ENCODE data around the gene STYXL2.

Gene STYXL2

DNA sequence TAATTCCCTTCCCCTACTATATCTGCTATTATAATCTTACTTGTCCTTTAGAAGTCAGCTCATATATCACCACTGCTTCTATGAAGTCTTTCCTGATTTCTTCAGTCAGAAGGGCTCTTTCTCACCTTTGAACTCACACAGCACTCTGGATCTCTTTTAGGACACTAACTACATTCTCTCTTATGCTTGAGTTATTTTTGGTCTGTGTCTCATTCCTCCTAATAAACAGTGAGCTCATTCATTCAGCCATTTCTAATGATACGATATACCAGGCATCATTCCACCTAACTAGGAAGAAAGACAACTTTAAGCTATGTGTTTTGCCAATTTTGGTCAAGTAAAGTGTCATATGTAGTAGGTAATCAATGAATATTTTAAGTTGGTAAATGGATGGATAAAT lies 1.2 kb upstream of the STYXL2 start:
- no peaks in the 10 kb centered on the region for H3K9me3 ChIP-seq
- no peaks in the 10 kb centered on the region for H3K36me3 ChIP-seq
- H3K4me1 ChIP-seq (ENCODE audit: control insufficient read depth in 1 of 2, insufficient read depth in 1 of 2, low read depth in 1 of 2, low read length in 1 of 2): no peaks in the 10 kb centered on the region
- H3K4me3 ChIP-seq (ENCODE audit: low read depth in 1 of 2, low read length in 1 of 2): no peak overlapping the region
- no peak overlapping the region for H3K27ac ChIP-seq
- no peaks in the 10 kb centered on the region for H3K27me3 ChIP-seq
- TF ChIP-seq, protein P1, sequence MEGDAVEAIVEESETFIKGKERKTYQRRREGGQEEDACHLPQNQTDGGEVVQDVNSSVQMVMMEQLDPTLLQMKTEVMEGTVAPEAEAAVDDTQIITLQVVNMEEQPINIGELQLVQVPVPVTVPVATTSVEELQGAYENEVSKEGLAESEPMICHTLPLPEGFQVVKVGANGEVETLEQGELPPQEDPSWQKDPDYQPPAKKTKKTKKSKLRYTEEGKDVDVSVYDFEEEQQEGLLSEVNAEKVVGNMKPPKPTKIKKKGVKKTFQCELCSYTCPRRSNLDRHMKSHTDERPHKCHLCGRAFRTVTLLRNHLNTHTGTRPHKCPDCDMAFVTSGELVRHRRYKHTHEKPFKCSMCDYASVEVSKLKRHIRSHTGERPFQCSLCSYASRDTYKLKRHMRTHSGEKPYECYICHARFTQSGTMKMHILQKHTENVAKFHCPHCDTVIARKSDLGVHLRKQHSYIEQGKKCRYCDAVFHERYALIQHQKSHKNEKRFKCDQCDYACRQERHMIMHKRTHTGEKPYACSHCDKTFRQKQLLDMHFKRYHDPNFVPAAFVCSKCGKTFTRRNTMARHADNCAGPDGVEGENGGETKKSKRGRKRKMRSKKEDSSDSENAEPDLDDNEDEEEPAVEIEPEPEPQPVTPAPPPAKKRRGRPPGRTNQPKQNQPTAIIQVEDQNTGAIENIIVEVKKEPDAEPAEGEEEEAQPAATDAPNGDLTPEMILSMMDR (IDR thresholded peaks at IDR 0.05): no peak

- TF ChIP-seq, protein P1 (IDR thresholded peaks at IDR 0.05): no peak
- H3K9me3 ChIP-seq: no peaks in the 10 kb centered on the region
- no peaks in the 10 kb centered on the region for H3K27me3 ChIP-seq
- H3K27ac ChIP-seq: no peak overlapping the region
- no peak overlapping the region for H3K4me3 ChIP-seq (ENCODE audit: low read depth in 1 of 2, low read length in 1 of 2)
- no peaks in the 10 kb centered on the region for H3K36me3 ChIP-seq
- no peaks in the 10 kb centered on the region for H3K4me1 ChIP-seq (ENCODE audit: control insufficient read depth in 1 of 2, insufficient read depth in 1 of 2, low read depth in 1 of 2, low read length in 1 of 2)
Measured at GRCh38 chr1:167094690-167095089, 815 bp downstream of the STYXL2 start.

DNA sequence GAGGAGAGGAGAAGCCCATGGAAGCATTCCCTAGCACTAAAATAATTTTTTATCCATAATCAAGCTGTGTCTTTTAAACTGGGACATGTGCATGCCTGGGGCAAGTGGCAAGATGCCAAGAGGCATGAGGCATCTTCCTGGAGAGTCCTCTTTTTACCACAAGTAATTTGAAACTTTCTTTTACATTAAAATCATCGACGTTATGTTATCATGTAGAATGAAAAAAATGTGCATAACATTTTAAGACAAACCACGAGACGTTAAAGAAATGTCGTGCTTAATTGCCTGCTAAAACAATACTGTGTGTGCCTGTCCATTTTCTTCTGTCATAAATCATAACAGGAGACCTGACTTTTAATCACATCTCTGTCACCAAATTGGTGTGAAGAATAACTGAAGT lies 1.5 kb downstream of the STYXL2 start:
- H3K4me3 ChIP-seq (ENCODE audit: low read depth in 1 of 2, low read length in 1 of 2): no peak overlapping the region
- H3K4me1 ChIP-seq (ENCODE audit: control insufficient read depth in 1 of 2, insufficient read depth in 1 of 2, low read depth in 1 of 2, low read length in 1 of 2): no peaks in the 10 kb centered on the region
- H3K36me3 ChIP-seq: no peaks in the 10 kb centered on the region
- no peak overlapping the region for H3K27ac ChIP-seq
- no peaks in the 10 kb centered on the region for H3K9me3 ChIP-seq
- TF ChIP-seq, protein P1 (IDR thresholded peaks at IDR 0.05): no peak
- no peaks in the 10 kb centered on the region for H3K27me3 ChIP-seq

DNA sequence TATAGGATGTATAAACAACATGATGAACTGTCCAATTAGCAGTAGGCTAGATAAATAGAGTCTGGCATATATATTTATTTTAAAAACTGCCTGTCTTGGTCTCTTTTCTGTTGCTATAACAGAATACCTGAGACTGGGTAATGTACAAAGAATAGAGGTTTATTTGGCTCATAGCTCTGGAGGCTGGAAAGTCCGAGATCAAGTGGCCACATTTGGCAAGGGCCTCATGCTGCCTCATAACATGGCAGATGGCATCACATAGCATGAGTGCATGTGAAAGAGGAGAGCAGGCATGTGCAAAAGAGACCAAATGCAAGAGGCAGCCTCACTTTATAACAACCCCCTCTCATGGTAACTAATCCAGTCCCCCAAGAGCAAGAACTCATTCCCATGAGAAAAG lies 6.0 kb downstream of the STYXL2 start:
- Histone ChIP-seq H3K9me3 (no peaks in the 10 kb centered on the region), H3K27me3 (peaks cover 25% of the 10 kb centered on the region), H3K27ac (no peak overlapping the region), H3K36me3 (no peaks in the 10 kb centered on the region), H3K4me3 (ENCODE audit: low read depth in 1 of 2, low read length in 1 of 2) (no peak overlapping the region), H3K4me1 (ENCODE audit: control insufficient read depth in 1 of 2, insufficient read depth in 1 of 2, low read depth in 1 of 2, low read length in 1 of 2) (peaks cover 3 to 6% of the 10 kb centered on the region in 2 experiments)
- TF ChIP-seq, protein P1 (IDR thresholded peaks at IDR 0.05): no peak

- Histone ChIP-seq H3K27me3 (peaks cover 32% of the 10 kb centered on the region), H3K4me3 (ENCODE audit: low read depth in 1 of 2, low read length in 1 of 2) (no peak overlapping the region), H3K9me3 (no peaks in the 10 kb centered on the region), H3K27ac (no peak overlapping the region), H3K36me3 (no peaks in the 10 kb centered on the region), H3K4me1 (ENCODE audit: control insufficient read depth in 1 of 2, insufficient read depth in 1 of 2, low read depth in 1 of 2, low read length in 1 of 2) (peaks cover 6 to 10% of the 10 kb centered on the region in 2 experiments)
- TF ChIP-seq, protein P1 (IDR thresholded peaks at IDR 0.05): no peak
Measured at GRCh38 chr1:167100730-167101129, 6.9 kb downstream of the STYXL2 start.

- H3K27ac ChIP-seq: no peak overlapping the region
- peaks cover 38% of the 10 kb centered on the region for H3K27me3 ChIP-seq
- peaks cover 6 to 10% of the 10 kb centered on the region in 2 experiments for H3K4me1 ChIP-seq (ENCODE audit: control insufficient read depth in 1 of 2, insufficient read depth in 1 of 2, low read depth in 1 of 2, low read length in 1 of 2)
- H3K9me3 ChIP-seq: no peaks in the 10 kb centered on the region
- TF ChIP-seq, protein P1 (IDR thresholded peaks at IDR 0.05): no peak
- no peaks in the 10 kb centered on the region for H3K36me3 ChIP-seq
- no peak overlapping the region for H3K4me3 ChIP-seq (ENCODE audit: low read depth in 1 of 2, low read length in 1 of 2)
Measured at GRCh38 chr1:167101754-167102153, 7.9 kb downstream of the STYXL2 start.

All from neutrophil (primary cell).